ENCODE data around the gene RAB31.
A peak's percentile ranks its signal among the peaks of the same experiment; 100 is the strongest.

Gene RAB31

GRCh38 chr18:9838144-9838877 lies 130.2 kb downstream of the RAB31 start:
- H3K18ac ChIP-seq (ENCODE audit: low read depth in 1 of 2, low read length in 2 of 2), result no peak overlapping the region

GRCh38 chr18:9839211-9839610 lies 131.1 kb downstream of the RAB31 start:
- H4K8ac ChIP-seq (ENCODE audit: low read length), result no peak overlapping the region
- no peaks in the 10 kb centered on the region for H3K27me3 ChIP-seq (ENCODE audit: control insufficient read depth in 1 of 2, insufficient read depth in 1 of 2, low read length in 2 of 2)
- H3K9ac ChIP-seq (ENCODE audit: low read length), result no peak overlapping the region
- WGBS, result 96% methylated on average over 8 of the region's 8 CpGs
- H2BK120ac ChIP-seq (ENCODE audit: low read depth, low read length), result no peak overlapping the region
- no peak overlapping the region for H4K91ac ChIP-seq (ENCODE audit: low read length)
- H3K9me3 ChIP-seq (ENCODE audit: control insufficient read depth, low read length), result no peaks in the 10 kb centered on the region
- H3K4me2 ChIP-seq (ENCODE audit: low read length, poor library complexity, severe bottlenecking), result no peak overlapping the region
- no peak overlapping the region for H2BK5ac ChIP-seq (ENCODE audit: low read depth, low read length, poor library complexity, severe bottlenecking)
- peaks cover 0 to 4% of the 10 kb centered on the region in 2 experiments for H3K36me3 ChIP-seq (ENCODE audit: control insufficient read depth in 1 of 2, insufficient read depth in 2 of 2, low read depth in 1 of 2, low read length in 2 of 2)
- no peak overlapping the region for H3K14ac ChIP-seq (ENCODE audit: low read length in 2 of 2)
- H2AFZ ChIP-seq (ENCODE audit: low read depth, low read length), result no peak overlapping the region
- no peak overlapping the region for H3K4ac ChIP-seq (ENCODE audit: low read depth in 1 of 2, low read length in 2 of 2)
- H3K23ac ChIP-seq (ENCODE audit: low read length in 2 of 2), result no peak overlapping the region
- no peak overlapping the region for H3K27ac ChIP-seq (ENCODE audit: low read length, poor library complexity, severe bottlenecking)
- no peaks in the 10 kb centered on the region for H3K79me1 ChIP-seq (replicated peaks; ENCODE audit: low read length, poor library complexity, severe bottlenecking)
- peak overlapping the region in 1 of 2 experiments; percentile 28 for H3K18ac ChIP-seq (ENCODE audit: low read depth in 1 of 2, low read length in 2 of 2)
- no peak overlapping the region for H3K4me3 ChIP-seq (ENCODE audit: insufficient read depth in 1 of 2, low read depth in 1 of 2, low read length in 2 of 2)
- H2AK5ac ChIP-seq (ENCODE audit: low read length, severe bottlenecking), result no peak overlapping the region
- H2BK12ac ChIP-seq (ENCODE audit: low read length in 2 of 2), result no peak overlapping the region
- H3K4me1 ChIP-seq (ENCODE audit: control insufficient read depth, insufficient read depth, low read depth, low read length), result peaks cover 19% of the 10 kb centered on the region
- no peak overlapping the region for H2BK15ac ChIP-seq (ENCODE audit: low read depth, poor library complexity, severe bottlenecking)
- DNase-seq, result no peak

More at GRCh38 chr18:9838144-9838877, 130.2 kb downstream of the RAB31 start:
- H3K23ac ChIP-seq (ENCODE audit: low read length in 2 of 2), result no peak overlapping the region
- no peaks in the 10 kb centered on the region for H3K27me3 ChIP-seq (ENCODE audit: control insufficient read depth in 1 of 2, insufficient read depth in 1 of 2, low read length in 2 of 2)
- H3K14ac ChIP-seq (ENCODE audit: low read length in 2 of 2), result no peak overlapping the region
- no peak overlapping the region for H2BK5ac ChIP-seq (ENCODE audit: low read depth, low read length, poor library complexity, severe bottlenecking)
- H3K27ac ChIP-seq (ENCODE audit: low read length, poor library complexity, severe bottlenecking), result no peak overlapping the region
- H3K4me3 ChIP-seq (ENCODE audit: insufficient read depth in 1 of 2, low read depth in 1 of 2, low read length in 2 of 2), result no peak overlapping the region
- no peak overlapping the region for H4K91ac ChIP-seq (ENCODE audit: low read length)
- H3K36me3 ChIP-seq (ENCODE audit: control insufficient read depth in 1 of 2, insufficient read depth in 2 of 2, low read depth in 1 of 2, low read length in 2 of 2), result peaks cover 0 to 4% of the 10 kb centered on the region in 2 experiments
- no peaks in the 10 kb centered on the region for H3K79me1 ChIP-seq (replicated peaks; ENCODE audit: low read length, poor library complexity, severe bottlenecking)
- no peak overlapping the region for H2BK120ac ChIP-seq (ENCODE audit: low read depth, low read length)
- H3K4me1 ChIP-seq (ENCODE audit: control insufficient read depth, insufficient read depth, low read depth, low read length), result peaks cover 19% of the 10 kb centered on the region
- H2AFZ ChIP-seq (ENCODE audit: low read depth, low read length), result no peak overlapping the region
- H3K4me2 ChIP-seq (ENCODE audit: low read length, poor library complexity, severe bottlenecking), result no peak overlapping the region
- H2AK5ac ChIP-seq (ENCODE audit: low read length, severe bottlenecking), result no peak overlapping the region
- peak; percentile 87 for DNase-seq
- H2BK15ac ChIP-seq (ENCODE audit: low read depth, poor library complexity, severe bottlenecking), result no peak overlapping the region
- no peak overlapping the region for H2BK12ac ChIP-seq (ENCODE audit: low read length in 2 of 2)
- 63% methylated on average over 10 of the region's 10 CpGs for WGBS
- no peaks in the 10 kb centered on the region for H3K9me3 ChIP-seq (ENCODE audit: control insufficient read depth, low read length)
- no peak overlapping the region for H3K4ac ChIP-seq (ENCODE audit: low read depth in 1 of 2, low read length in 2 of 2)
- H3K9ac ChIP-seq (ENCODE audit: low read length), result no peak overlapping the region
- no peak overlapping the region for H4K8ac ChIP-seq (ENCODE audit: low read length)

GRCh38 chr18:9839853-9840252 lies 131.8 kb downstream of the RAB31 start:
- peaks cover 19% of the 10 kb centered on the region for H3K4me1 ChIP-seq (ENCODE audit: control insufficient read depth, insufficient read depth, low read depth, low read length)
- no peak overlapping the region for H2BK12ac ChIP-seq (ENCODE audit: low read length in 2 of 2)
- no peak overlapping the region for H3K4me3 ChIP-seq (ENCODE audit: insufficient read depth in 1 of 2, low read depth in 1 of 2, low read length in 2 of 2)
- peaks cover 0 to 4% of the 10 kb centered on the region in 2 experiments for H3K36me3 ChIP-seq (ENCODE audit: control insufficient read depth in 1 of 2, insufficient read depth in 2 of 2, low read depth in 1 of 2, low read length in 2 of 2)
- H2BK15ac ChIP-seq (ENCODE audit: low read depth, poor library complexity, severe bottlenecking), result no peak overlapping the region
- H3K18ac ChIP-seq (ENCODE audit: low read depth in 1 of 2, low read length in 2 of 2), result no peak overlapping the region
- H3K9me3 ChIP-seq (ENCODE audit: control insufficient read depth, low read length), result no peaks in the 10 kb centered on the region
- H2AFZ ChIP-seq (ENCODE audit: low read depth, low read length), result no peak overlapping the region
- 82% methylated on average over 10 of the region's 10 CpGs for WGBS
- no peaks in the 10 kb centered on the region for H3K27me3 ChIP-seq (ENCODE audit: control insufficient read depth in 1 of 2, insufficient read depth in 1 of 2, low read length in 2 of 2)
- H3K27ac ChIP-seq (ENCODE audit: low read length, poor library complexity, severe bottlenecking), result no peak overlapping the region
- no peak overlapping the region for H3K9ac ChIP-seq (ENCODE audit: low read length)
- no peaks in the 10 kb centered on the region for H3K79me1 ChIP-seq (replicated peaks; ENCODE audit: low read length, poor library complexity, severe bottlenecking)
- H2BK120ac ChIP-seq (ENCODE audit: low read depth, low read length), result no peak overlapping the region
- no peak overlapping the region for H4K8ac ChIP-seq (ENCODE audit: low read length)
- no peak overlapping the region for H2BK5ac ChIP-seq (ENCODE audit: low read depth, low read length, poor library complexity, severe bottlenecking)
- H2AK5ac ChIP-seq (ENCODE audit: low read length, severe bottlenecking), result no peak overlapping the region
- H3K14ac ChIP-seq (ENCODE audit: low read length in 2 of 2), result no peak overlapping the region
- no peak overlapping the region for H4K91ac ChIP-seq (ENCODE audit: low read length)
- no peak for DNase-seq
- H3K4me2 ChIP-seq (ENCODE audit: low read length, poor library complexity, severe bottlenecking), result no peak overlapping the region
- no peak overlapping the region for H3K23ac ChIP-seq (ENCODE audit: low read length in 2 of 2)
- H3K4ac ChIP-seq (ENCODE audit: low read depth in 1 of 2, low read length in 2 of 2), result no peak overlapping the region

DNA sequence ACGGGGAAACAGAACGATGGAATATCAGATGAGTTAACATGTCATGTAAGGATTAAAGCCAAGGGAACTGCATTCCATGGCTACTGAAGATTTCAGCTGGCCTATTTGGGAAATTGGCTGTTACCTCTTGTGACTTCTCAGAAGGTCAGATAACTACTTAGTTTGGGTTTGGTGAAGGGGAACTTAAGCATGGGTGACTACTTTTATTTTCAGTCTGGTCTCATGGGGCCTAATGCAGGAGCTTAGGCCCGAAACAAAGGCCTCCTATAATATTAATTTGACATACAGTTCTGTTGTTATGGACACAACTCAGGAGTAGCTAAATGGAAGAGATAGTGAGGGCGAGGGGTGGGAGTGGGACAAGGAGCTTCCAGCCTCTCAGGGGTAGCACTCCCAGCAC lies 133.7 kb downstream of the RAB31 start:
- Histone ChIP-seq H2BK15ac (ENCODE audit: low read depth, poor library complexity, severe bottlenecking) (no peak overlapping the region), H3K27me3 (ENCODE audit: control insufficient read depth in 1 of 2, insufficient read depth in 1 of 2, low read length in 2 of 2) (no peaks in the 10 kb centered on the region), H2BK12ac (ENCODE audit: low read length in 2 of 2) (no peak overlapping the region), H3K9me3 (ENCODE audit: control insufficient read depth, low read length) (no peaks in the 10 kb centered on the region), H3K36me3 (ENCODE audit: control insufficient read depth in 1 of 2, insufficient read depth in 2 of 2, low read depth in 1 of 2, low read length in 2 of 2) (peaks cover 0 to 16% of the 10 kb centered on the region in 2 experiments), H2AK5ac (ENCODE audit: low read length, severe bottlenecking) (no peak overlapping the region), H2AFZ (ENCODE audit: low read depth, low read length) (no peak overlapping the region), H3K23ac (ENCODE audit: low read length in 2 of 2) (no peak overlapping the region), H3K27ac (ENCODE audit: low read length, poor library complexity, severe bottlenecking) (no peak overlapping the region), H3K79me1 (replicated peaks; ENCODE audit: low read length, poor library complexity, severe bottlenecking) (no peaks in the 10 kb centered on the region), H3K9ac (ENCODE audit: low read length) (no peak overlapping the region), H3K14ac (ENCODE audit: low read length in 2 of 2) (no peak overlapping the region), H3K4me3 (ENCODE audit: insufficient read depth in 1 of 2, low read depth in 1 of 2, low read length in 2 of 2) (no peak overlapping the region), H3K18ac (ENCODE audit: low read depth in 1 of 2, low read length in 2 of 2) (no peak overlapping the region), H3K4me1 (ENCODE audit: control insufficient read depth, insufficient read depth, low read depth, low read length) (peaks cover 14% of the 10 kb centered on the region), H3K4me2 (ENCODE audit: low read length, poor library complexity, severe bottlenecking) (no peak overlapping the region), H2BK120ac (ENCODE audit: low read depth, low read length) (no peak overlapping the region), H4K91ac (ENCODE audit: low read length) (no peak overlapping the region), H3K4ac (ENCODE audit: low read depth in 1 of 2, low read length in 2 of 2) (no peak overlapping the region), H2BK5ac (ENCODE audit: low read depth, low read length, poor library complexity, severe bottlenecking) (no peak overlapping the region), H4K8ac (ENCODE audit: low read length) (no peak overlapping the region)
- DNase-seq, result no peak
- 97% methylated on average over 3 of the region's 4 CpGs for WGBS

Measured in mesenchymal stem cell (in vitro differentiated cells and primary cell).